ENCODE measurements around the gene DENND5B. TPM values are rescaled to one million over a fixed set of nuclear protein-coding genes. Genes with fewer than 3 reads are reported as not detected.

The DENND5B gene
- total and polyA plus RNA-seq, 8 donors, result 1.1 to 25.2 (median 7.7) TPM

DNA sequence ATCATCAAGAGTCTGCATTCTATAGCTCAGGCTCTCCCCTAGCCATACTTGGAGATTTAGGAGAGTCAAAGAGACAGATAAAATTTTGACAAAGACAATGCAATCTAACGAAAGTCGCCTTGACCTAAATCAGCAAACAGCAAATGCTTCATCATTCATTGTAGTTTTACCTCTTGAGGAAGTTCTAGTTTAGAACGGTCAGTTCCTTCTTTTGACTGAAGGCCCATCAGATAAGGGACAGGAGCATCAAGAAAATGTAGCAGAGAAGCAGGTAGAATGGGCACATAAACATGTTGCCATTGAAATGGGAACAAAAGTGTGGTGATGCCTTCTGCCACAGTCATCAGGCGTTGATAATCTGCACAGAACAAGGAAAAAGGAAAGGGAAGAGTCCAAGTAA, 130.9 kb downstream of the DENND5B start:
- intact Hi-C loops (cut with DNase I; ENCODE audit: low total_unique reads), result no loop called here
- WGBS, 5 donors, result 73 to 80% (median 76%) methylated on average over 4 of the region's 4 CpGs
- H3K4me1 ChIP-seq, result no peaks in the 10 kb centered on the region
- no peak overlapping the region for H3K27ac ChIP-seq
- H3K27me3 ChIP-seq, result no peaks in the 10 kb centered on the region
- TF ChIP-seq, protein P1, sequence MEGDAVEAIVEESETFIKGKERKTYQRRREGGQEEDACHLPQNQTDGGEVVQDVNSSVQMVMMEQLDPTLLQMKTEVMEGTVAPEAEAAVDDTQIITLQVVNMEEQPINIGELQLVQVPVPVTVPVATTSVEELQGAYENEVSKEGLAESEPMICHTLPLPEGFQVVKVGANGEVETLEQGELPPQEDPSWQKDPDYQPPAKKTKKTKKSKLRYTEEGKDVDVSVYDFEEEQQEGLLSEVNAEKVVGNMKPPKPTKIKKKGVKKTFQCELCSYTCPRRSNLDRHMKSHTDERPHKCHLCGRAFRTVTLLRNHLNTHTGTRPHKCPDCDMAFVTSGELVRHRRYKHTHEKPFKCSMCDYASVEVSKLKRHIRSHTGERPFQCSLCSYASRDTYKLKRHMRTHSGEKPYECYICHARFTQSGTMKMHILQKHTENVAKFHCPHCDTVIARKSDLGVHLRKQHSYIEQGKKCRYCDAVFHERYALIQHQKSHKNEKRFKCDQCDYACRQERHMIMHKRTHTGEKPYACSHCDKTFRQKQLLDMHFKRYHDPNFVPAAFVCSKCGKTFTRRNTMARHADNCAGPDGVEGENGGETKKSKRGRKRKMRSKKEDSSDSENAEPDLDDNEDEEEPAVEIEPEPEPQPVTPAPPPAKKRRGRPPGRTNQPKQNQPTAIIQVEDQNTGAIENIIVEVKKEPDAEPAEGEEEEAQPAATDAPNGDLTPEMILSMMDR (IDR thresholded peaks at IDR 0.05), result no peak
- TF ChIP-seq POLR2A (IDR thresholded peaks at IDR 0.05), result no peak
- no peak for TF ChIP-seq EP300 (IDR thresholded peaks at IDR 0.05)
- TF ChIP-seq POLR2AphosphoS5 (IDR thresholded peaks at IDR 0.05), result no peak
- no peak for DNase-seq
- peaks cover 0 to 9% (median 5%) of the 10 kb centered on the region in 4 donors for H3K36me3 ChIP-seq
- no peak overlapping the region for H3K4me3 ChIP-seq
- H3K9me3 ChIP-seq, result no peaks in the 10 kb centered on the region

GRCh38 chr12:31456562-31456961, 134.4 kb downstream of the DENND5B start:
- no peaks in the 10 kb centered on the region for H3K27me3 ChIP-seq
- TF ChIP-seq POLR2A (IDR thresholded peaks at IDR 0.05), result no peak
- TF ChIP-seq EP300 (IDR thresholded peaks at IDR 0.05), result no peak
- no peak for TF ChIP-seq POLR2AphosphoS5 (IDR thresholded peaks at IDR 0.05)
- H3K9me3 ChIP-seq, result no peaks in the 10 kb centered on the region
- no peak overlapping the region for H3K4me3 ChIP-seq
- DNase-seq, result no peak
- intact Hi-C loops (cut with DNase I; ENCODE audit: low total_unique reads), result no loop called here
- H3K27ac ChIP-seq, result no peak overlapping the region
- peaks cover 0 to 20% (median 10%) of the 10 kb centered on the region in 4 donors for H3K36me3 ChIP-seq
- 91 to 98% (median 96%) methylated on average over 2 of the region's 2 CpGs for WGBS, 5 donors
- H3K4me1 ChIP-seq, result no peaks in the 10 kb centered on the region

DNA sequence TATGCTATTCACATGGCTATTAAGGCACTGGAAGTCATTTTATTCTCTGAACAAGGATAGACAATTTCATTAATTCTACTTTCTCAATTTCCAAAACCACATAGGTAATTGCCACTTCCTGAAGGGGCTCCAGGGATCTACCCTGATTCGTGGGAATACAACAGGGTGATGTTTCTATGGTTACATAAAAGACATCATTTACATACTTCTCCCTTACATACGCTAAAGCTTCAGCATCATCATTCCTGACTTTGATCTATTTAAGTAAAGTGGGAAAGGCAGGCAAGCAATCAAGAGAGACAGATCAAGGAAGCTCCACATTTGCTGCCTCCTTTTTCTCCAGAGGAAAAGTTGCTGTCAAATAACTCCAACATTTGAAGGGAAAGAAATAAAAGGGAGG, 146.2 kb downstream of the DENND5B start:
- no peak for TF ChIP-seq POLR2A (IDR thresholded peaks at IDR 0.05)
- TF ChIP-seq, protein P1 (IDR thresholded peaks at IDR 0.05), result no peak
- no peak for TF ChIP-seq EP300 (IDR thresholded peaks at IDR 0.05)
- no peak for TF ChIP-seq POLR2AphosphoS5 (IDR thresholded peaks at IDR 0.05)
- intact Hi-C loops (cut with DNase I; ENCODE audit: low total_unique reads), result no loop called here
- DNase-seq, result no peak

DNA sequence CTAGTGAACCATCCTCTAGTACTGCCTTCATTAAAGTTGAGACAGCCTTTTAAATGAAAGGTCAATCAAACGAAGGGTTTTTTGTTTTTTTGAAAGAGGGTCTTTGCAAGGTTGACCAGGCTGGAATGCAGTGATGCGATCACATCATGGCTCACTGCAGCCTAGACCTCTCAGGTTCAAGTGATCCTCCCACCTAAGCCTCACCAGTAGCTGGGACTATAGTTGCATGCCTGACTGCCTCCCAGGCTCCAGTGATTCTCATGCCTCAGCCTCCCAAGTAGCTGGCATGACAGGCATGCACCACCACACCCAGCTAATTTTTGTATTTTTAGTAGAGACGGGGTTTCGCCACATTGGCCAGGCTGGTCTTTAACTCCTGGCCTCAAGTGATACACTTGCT, 150.3 kb downstream of the DENND5B start:
- H3K4me1 ChIP-seq, result no peaks in the 10 kb centered on the region
- intact Hi-C loops (cut with DNase I; ENCODE audit: low total_unique reads), result no loop called here
- no peak for DNase-seq
- H3K36me3 ChIP-seq, result peaks cover 0 to 32% (median 2%) of the 10 kb centered on the region in 4 donors
- 84 to 94% (median 92%) methylated on average over 4 of the region's 4 CpGs for WGBS, 5 donors
- TF ChIP-seq POLR2A (IDR thresholded peaks at IDR 0.05), result no peak
- no peaks in the 10 kb centered on the region for H3K27me3 ChIP-seq
- H3K4me3 ChIP-seq, result no peak overlapping the region
- no peaks in the 10 kb centered on the region for H3K9me3 ChIP-seq
- H3K27ac ChIP-seq, result no peak overlapping the region

More for the DNA sequence above, 146.2 kb downstream of the DENND5B start:
- Histone ChIP-seq H3K4me3 (no peak overlapping the region), H3K36me3 (peaks cover 0 to 52% (median 4%) of the 10 kb centered on the region in 4 donors), H3K9me3 (no peaks in the 10 kb centered on the region), H3K27me3 (no peaks in the 10 kb centered on the region), H3K27ac (no peak overlapping the region), H3K4me1 (no peaks in the 10 kb centered on the region)
- 72 to 80% (median 78%) methylated on average over 2 of the region's 2 CpGs for WGBS, 5 donors

GRCh38 chr12:31440134-31440533, 150.8 kb downstream of the DENND5B start:
- Histone ChIP-seq H3K27me3 (no peaks in the 10 kb centered on the region), H3K9me3 (no peaks in the 10 kb centered on the region), H3K36me3 (peaks cover 0 to 28% (median 2%) of the 10 kb centered on the region in 4 donors), H3K4me3 (no peak overlapping the region), H3K4me1 (no peaks in the 10 kb centered on the region), H3K27ac (no peak overlapping the region)
- intact Hi-C loops (cut with DNase I; ENCODE audit: low total_unique reads), result no loop called here
- TF ChIP-seq POLR2A (IDR thresholded peaks at IDR 0.05) (no peak), EP300 (IDR thresholded peaks at IDR 0.05) (no peak), POLR2AphosphoS5 (IDR thresholded peaks at IDR 0.05) (no peak)
- TF ChIP-seq, protein P1 (IDR thresholded peaks at IDR 0.05), result no peak
- no peak for DNase-seq
- 79 to 95% (median 88%) methylated on average over 4 of the region's 4 CpGs for WGBS, 5 donors

Measured in stomach (tissue), 9 donors.